Measurements from ENCODE around the gene TMEM178A. TPM values are rescaled to one million over a fixed set of nuclear protein-coding genes. Genes with fewer than 3 reads are reported as not detected.

The TMEM178A gene
- total and polyA plus RNA-seq, 7 donors: 0.10 to 1.6 (median 0.46) TPM

GRCh38 chr2:39708003-39708402 lies 42.3 kb downstream of the TMEM178A start:
- no peak overlapping the region for H3K27ac ChIP-seq
- DNase-seq (no peak), ATAC-seq (no peak)
- H3K4me3 ChIP-seq: no peak overlapping the region
- no peaks in the 10 kb centered on the region for H3K27me3 ChIP-seq (ENCODE audit: insufficient read depth in 3 of 3, low read length in 2 of 3)
- no peaks in the 10 kb centered on the region for H3K4me1 ChIP-seq
- H3K9me3 ChIP-seq: no peaks in the 10 kb centered on the region
- intact Hi-C loops (cut with DNase I): no loop called here
- no peaks in the 10 kb centered on the region for H3K36me3 ChIP-seq (ENCODE audit: insufficient read depth in 1 of 2, low read depth in 1 of 2)
- 96 to 97% (median 97%) methylated on average over 9 of the region's 9 CpGs for WGBS, 3 donors
- TF ChIP-seq CTCF (IDR thresholded peaks at IDR 0.05): no peak

DNA sequence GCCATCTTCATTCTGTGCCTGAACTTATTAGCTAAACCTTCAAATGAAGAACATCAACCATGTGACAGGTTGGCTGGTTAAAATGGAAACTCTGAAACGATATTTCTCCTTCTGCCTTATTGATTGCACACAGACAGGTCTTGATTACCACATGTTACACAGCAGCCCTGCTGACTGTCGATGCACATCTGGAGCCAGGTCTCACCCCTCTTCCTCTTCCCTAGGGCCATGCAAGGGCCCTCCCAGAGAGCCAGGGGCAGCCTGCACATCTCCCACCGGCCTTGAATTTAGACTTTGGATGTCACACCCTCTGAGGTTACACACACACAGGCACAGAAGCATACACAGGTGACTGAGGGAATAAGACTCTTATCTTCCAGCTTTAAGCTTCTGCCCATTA lies 45.1 kb downstream of the TMEM178A start:
- H3K9me3 ChIP-seq: no peaks in the 10 kb centered on the region
- ATAC-seq: no peak
- intact Hi-C loops (cut with DNase I): no loop called here
- no peak overlapping the region for H3K4me3 ChIP-seq
- TF ChIP-seq CTCF (IDR thresholded peaks at IDR 0.05): no peak
- H3K36me3 ChIP-seq (ENCODE audit: insufficient read depth in 1 of 2, low read depth in 1 of 2): no peaks in the 10 kb centered on the region
- H3K27ac ChIP-seq: no peak overlapping the region
- DNase-seq: no peak
- WGBS, 3 donors: 58 to 78% (median 61%) methylated on average over 3 of the region's 3 CpGs
- no peaks in the 10 kb centered on the region for H3K27me3 ChIP-seq (ENCODE audit: insufficient read depth in 3 of 3, low read length in 2 of 3)
- no peaks in the 10 kb centered on the region for H3K4me1 ChIP-seq

GRCh38 chr2:39712953-39713352 lies 47.2 kb downstream of the TMEM178A start:
- DNase-seq (no peak), ATAC-seq (no peak)
- Histone ChIP-seq H3K27ac (no peak overlapping the region), H3K9me3 (no peaks in the 10 kb centered on the region), H3K4me1 (no peaks in the 10 kb centered on the region), H3K36me3 (ENCODE audit: insufficient read depth in 1 of 2, low read depth in 1 of 2) (no peaks in the 10 kb centered on the region), H3K27me3 (ENCODE audit: insufficient read depth in 3 of 3, low read length in 2 of 3) (no peaks in the 10 kb centered on the region), H3K4me3 (no peak overlapping the region)
- 71 to 77% (median 72%) methylated on average over 5 of the region's 5 CpGs for WGBS, 3 donors
- intact Hi-C loops (cut with DNase I): no loop called here
- no peak for TF ChIP-seq CTCF (IDR thresholded peaks at IDR 0.05)

DNA sequence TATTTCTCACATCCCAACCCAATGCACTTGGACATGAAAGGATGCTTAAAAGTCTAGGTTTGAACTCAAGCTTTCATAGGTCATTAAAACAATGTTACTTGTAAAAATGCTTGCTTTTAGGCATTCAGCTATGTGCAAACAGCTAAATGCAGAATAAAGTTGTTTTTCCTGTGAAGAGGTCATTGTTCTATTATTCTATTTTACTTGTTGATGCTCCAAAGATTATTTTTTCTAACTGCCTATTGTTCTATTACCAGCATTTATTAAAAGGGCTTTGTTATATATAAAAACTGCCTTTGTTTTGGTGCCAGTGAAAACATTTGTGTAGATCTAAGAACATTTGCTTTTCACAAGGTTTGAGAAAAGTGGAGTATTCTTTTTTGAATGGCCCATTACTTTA lies 49.4 kb downstream of the TMEM178A start:
- Histone ChIP-seq H3K4me1 (peaks cover 10% of the 10 kb centered on the region), H3K27ac (no peak overlapping the region), H3K4me3 (no peak overlapping the region), H3K9me3 (no peaks in the 10 kb centered on the region), H3K27me3 (ENCODE audit: insufficient read depth in 3 of 3, low read length in 2 of 3) (no peaks in the 10 kb centered on the region), H3K36me3 (ENCODE audit: insufficient read depth in 1 of 2, low read depth in 1 of 2) (no peaks in the 10 kb centered on the region)
- DNase-seq (no peak), ATAC-seq (no peak)
- intact Hi-C loops (cut with DNase I): no loop called here
- no peak for TF ChIP-seq CTCF (IDR thresholded peaks at IDR 0.05)

DNA sequence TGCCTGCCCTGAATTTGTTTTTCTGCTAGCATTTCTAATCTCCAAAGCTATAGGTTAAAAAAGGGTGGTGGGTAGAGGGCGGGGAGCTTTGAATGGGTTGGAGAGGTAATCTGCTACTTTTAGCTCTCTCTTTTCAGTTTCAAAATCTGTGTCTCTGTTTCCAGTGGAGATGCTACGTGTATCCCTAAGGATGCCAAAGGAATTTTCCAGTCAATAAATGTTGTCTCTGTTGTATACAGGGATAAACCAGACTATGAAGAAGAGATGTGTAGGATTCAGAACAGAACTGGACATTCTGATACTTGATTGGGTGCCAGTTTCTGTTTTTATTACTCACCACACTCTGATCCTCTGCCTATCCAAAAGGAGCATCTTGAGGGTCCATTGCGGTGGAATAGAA lies 50.1 kb downstream of the TMEM178A start:
- H3K4me1 ChIP-seq: peaks cover 10% of the 10 kb centered on the region
- WGBS, 3 donors: 85 to 95% (median 89%) methylated on average over 3 of the region's 3 CpGs
- no peaks in the 10 kb centered on the region for H3K27me3 ChIP-seq (ENCODE audit: insufficient read depth in 3 of 3, low read length in 2 of 3)
- no peak overlapping the region for H3K4me3 ChIP-seq
- no peaks in the 10 kb centered on the region for H3K9me3 ChIP-seq
- ATAC-seq (no peak), DNase-seq (no peak)
- TF ChIP-seq CTCF (IDR thresholded peaks at IDR 0.05): no peak
- intact Hi-C loops (cut with DNase I): no loop called here
- H3K27ac ChIP-seq: no peak overlapping the region
- no peaks in the 10 kb centered on the region for H3K36me3 ChIP-seq (ENCODE audit: insufficient read depth in 1 of 2, low read depth in 1 of 2)
